Loucy (cell line): Measurements from ENCODE around the gene SNX13.

ENCODE experiments used
- H2AFZ ChIP-seq: fragments of 200-600 bp; sonication (generic); 2 replicates; pipeline ENCODE4 v1.6.0; 2016; ENCODE audit warnings: antibody characterized with exemption, mild to moderate bottlenecking, low read length, moderate library complexity
- H3F3A ChIP-seq: fragments of 200-600 bp; 2 replicates; pipeline ENCODE4 v1.6.0; 2016; ENCODE audit warnings: antibody characterized with exemption, low read depth, mild to moderate bottlenecking
- H3K27me3 ChIP-seq: fragments of 200-600 bp; sonication (generic); 2 replicates; pipeline ENCODE4 v1.6.1; 2014; ENCODE audit warnings: low read length, mild to moderate bottlenecking; ENCODE audit not compliant: insufficient read depth, poor library complexity, severe bottlenecking
- H3K36me3 ChIP-seq: fragments of 200-600 bp; sonication (generic); 2 replicates; pipeline ENCODE4 v1.6.1; 2016; ENCODE audit warnings: low read length; ENCODE audit not compliant: insufficient read depth
- H3K4me1 ChIP-seq: fragments of 200-600 bp; sonication (generic); 2 replicates; pipeline ENCODE4 v1.5.1; 2014; ENCODE audit warnings: low read length, mild to moderate bottlenecking; ENCODE audit not compliant: insufficient read depth, poor library complexity, severe bottlenecking
- H3K4me2 ChIP-seq: fragments of 200-600 bp; sonication (generic); 2 replicates; pipeline ENCODE4 v1.6.0; 2014; ENCODE audit warnings: antibody characterized with exemption, low read length, low read depth, mild to moderate bottlenecking; ENCODE audit not compliant: poor library complexity, severe bottlenecking
- H3K4me3 ChIP-seq: fragments of 200-600 bp; sonication (generic); 2 replicates; pipeline ENCODE4 v1.5.1; 2014; ENCODE audit warnings: low read length, mild to moderate bottlenecking, mixed read lengths; ENCODE audit not compliant: poor library complexity, severe bottlenecking
- H3K79me2 ChIP-seq: fragments of 200-600 bp; sonication (generic); 2 replicates; pipeline ENCODE4 v1.6.1; 2014; ENCODE audit warnings: low read length; ENCODE audit not compliant: insufficient read depth
- H3K9ac ChIP-seq: fragments of 200-600 bp; sonication (generic); 2 replicates; pipeline ENCODE4 v1.6.0; 2014; ENCODE audit warnings: mild to moderate bottlenecking, low read depth, low read length, moderate library complexity; ENCODE audit not compliant: poor library complexity, severe bottlenecking
- H3K9me2 ChIP-seq: fragments of 200-600 bp; sonication (generic); replicated peaks from 2 replicates; pipeline ENCODE4 v1.6.1; 2016; ENCODE audit warnings: low read depth, low read length, mixed read lengths
- H3K9me3 ChIP-seq: fragments of 200-600 bp; sonication (generic); 2 replicates; pipeline ENCODE4 v1.6.1; 2014; ENCODE audit warnings: mild to moderate bottlenecking, antibody characterized with exemption, low read length, low read depth; ENCODE audit not compliant: insufficient read depth
- H4K20me1 ChIP-seq: fragments of 200-600 bp; sonication (generic); 2 replicates; pipeline ENCODE4 v1.6.0; 2014; ENCODE audit warnings: antibody characterized with exemption, low read length, mild to moderate bottlenecking; ENCODE audit not compliant: insufficient read depth, poor library complexity, severe bottlenecking
- CTCF ChIP-seq: fragments of 200-600 bp; sonication (generic); conservative IDR thresholded peaks from 2 replicates; pipeline ENCODE4 v1.5.1; 2014; ENCODE audit warnings: mild to moderate bottlenecking, antibody characterized with exemption, low read length
- EZH2phosphoT487 ChIP-seq: fragments of 200-600 bp; IDR thresholded peaks from 2 replicates; pipeline ENCODE4 v1.6.1; 2018; ENCODE audit warnings: antibody characterized with exemption, mild to moderate bottlenecking, moderate library complexity, borderline replicate concordance

The SNX13 gene

GRCh38 chr7:17965603-17966002 is 25.3 kb upstream of the SNX13 start:
- Histone ChIP-seq H3K9ac (no peak overlapping the region), H3K4me1 (no peaks in the 10 kb centered on the region), H3K9me2 (no peaks in the 10 kb centered on the region), H3K27me3 (no peaks in the 10 kb centered on the region), H3K4me3 (no peak overlapping the region), H3K9me3 (no peaks in the 10 kb centered on the region), H3K4me2 (no peak overlapping the region), H3F3A (no peaks in the 10 kb centered on the region), H3K36me3 (no peaks in the 10 kb centered on the region), H3K79me2 (no peaks in the 10 kb centered on the region), H4K20me1 (no peaks in the 10 kb centered on the region), H2AFZ (no peak overlapping the region)
- no peak for TF ChIP-seq CTCF
- no peak for TF ChIP-seq EZH2phosphoT487

- Histone ChIP-seq H3K4me2 (no peak overlapping the region), H3K36me3 (no peaks in the 10 kb centered on the region), H3K9me2 (no peaks in the 10 kb centered on the region; the same call in 1 of the 2 replicates), H3K27me3 (no peaks in the 10 kb centered on the region), H3F3A (no peaks in the 10 kb centered on the region), H3K4me3 (no peak overlapping the region), H3K4me1 (no peaks in the 10 kb centered on the region), H2AFZ (no peak overlapping the region), H4K20me1 (no peaks in the 10 kb centered on the region), H3K9ac (no peak overlapping the region), H3K79me2 (no peaks in the 10 kb centered on the region), H3K9me3 (no peaks in the 10 kb centered on the region)
- TF ChIP-seq CTCF (no peak), EZH2phosphoT487 (no peak)
Observed at GRCh38 chr7:17963281-17963680, 23.0 kb upstream of the SNX13 start.

GRCh38 chr7:17962652-17963051 is 22.4 kb upstream of the SNX13 start:
- no peaks in the 10 kb centered on the region for H3K36me3 ChIP-seq
- no peak for TF ChIP-seq CTCF
- TF ChIP-seq EZH2phosphoT487: no peak
- no peak overlapping the region for H3K9ac ChIP-seq
- H3K79me2 ChIP-seq: no peaks in the 10 kb centered on the region
- H3F3A ChIP-seq: no peaks in the 10 kb centered on the region
- no peaks in the 10 kb centered on the region; the same call in 1 of the 2 replicates for H3K9me2 ChIP-seq
- no peaks in the 10 kb centered on the region for H3K27me3 ChIP-seq
- no peak overlapping the region for H2AFZ ChIP-seq
- no peaks in the 10 kb centered on the region for H4K20me1 ChIP-seq
- no peak overlapping the region for H3K4me2 ChIP-seq
- H3K9me3 ChIP-seq: no peaks in the 10 kb centered on the region
- no peaks in the 10 kb centered on the region for H3K4me1 ChIP-seq
- H3K4me3 ChIP-seq: no peak overlapping the region
